ENCODE data around the gene GPS1.

- TF ChIP-seq CTCF (IDR thresholded peaks at IDR 0.05) (no peak), POLR2AphosphoS5 (IDR thresholded peaks at IDR 0.05) (no peak), POLR2A (IDR thresholded peaks at IDR 0.05) (no peak)
Observed at GRCh38 chr17:82033359-82034085, 18.2 kb upstream of the GPS1 start.
